ENCODE measurements around the gene EEFSEC. TPM values are rescaled to one million over a fixed set of nuclear protein-coding genes. Genes with fewer than 3 reads are reported as not detected.

The EEFSEC gene

DNA sequence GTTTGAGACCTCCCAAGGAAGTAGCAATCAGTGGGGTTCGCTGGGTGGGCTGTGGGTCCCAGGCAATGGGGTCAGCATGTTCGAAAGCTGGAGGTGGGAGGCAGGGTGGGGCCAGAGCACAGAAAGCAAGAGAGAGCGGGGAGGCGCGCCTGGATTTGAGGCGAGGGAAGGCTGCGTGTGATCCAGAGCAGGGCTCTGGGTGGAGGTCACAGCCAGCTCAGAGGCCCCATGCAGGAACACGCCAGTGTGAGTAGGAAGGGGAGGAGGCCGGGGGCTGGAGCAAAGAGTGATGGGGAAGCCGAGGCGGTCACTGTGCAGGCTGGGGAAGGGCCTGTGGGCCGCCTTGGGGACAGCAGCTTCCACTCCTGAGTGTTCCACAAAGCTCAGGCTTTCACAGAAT is 304.7 kb downstream of the EEFSEC start:
- H3K79me2 ChIP-seq (ENCODE audit: control insufficient read depth, insufficient read depth, low read length): no peaks in the 10 kb centered on the region
- H3K4ac ChIP-seq (ENCODE audit: low read depth, low read length): no peak overlapping the region
- H2BK5ac ChIP-seq (ENCODE audit: low read length): no peak overlapping the region
- H3K23ac ChIP-seq (ENCODE audit: low read length): no peak overlapping the region
- H3K4me2 ChIP-seq (ENCODE audit: low read length): no peak overlapping the region
- peak overlapping the region; percentile 43 for H3K56ac ChIP-seq (ENCODE audit: low read length)
- H4K8ac ChIP-seq (ENCODE audit: low read depth, low read length): no peak overlapping the region
- H3K9ac ChIP-seq (ENCODE audit: low read length): no peak overlapping the region
- peaks cover 10% of the 10 kb centered on the region for H3K4me1 ChIP-seq (ENCODE audit: control insufficient read depth, low read depth, low read length)
- H2BK120ac ChIP-seq (ENCODE audit: low read depth, low read length): no peak overlapping the region
- no peak overlapping the region for H2AK5ac ChIP-seq (ENCODE audit: low read length)
- H2BK15ac ChIP-seq (replicated peaks; ENCODE audit: low read depth): no peak overlapping the region
- no CpG with 5 or more reads among the region's 12 CpGs for WGBS (ENCODE audit: extremely low coverage, insufficient coverage, low lambda C conversion rate)
- no peaks in the 10 kb centered on the region for H3K36me3 ChIP-seq (ENCODE audit: control insufficient read depth, insufficient read depth, low read length)
- H3K27me3 ChIP-seq (ENCODE audit: insufficient read depth, low read length, poor library complexity): no peaks in the 10 kb centered on the region
- H3K18ac ChIP-seq (ENCODE audit: low read length): no peak overlapping the region
- no peak overlapping the region for H3K4me3 ChIP-seq (ENCODE audit: low read length)
- H4K5ac ChIP-seq (ENCODE audit: low read length): no peak overlapping the region
- H3K27ac ChIP-seq (ENCODE audit: low read depth, low read length): no peak overlapping the region
- H3K79me1 ChIP-seq (ENCODE audit: low read length): no peaks in the 10 kb centered on the region
- no peak for DNase-seq

Small RNA genes lying within 50 kb of the gene (small RNA-seq; reads per million reads assigned to genes)
- not detected for gene RNU6-823P (ENCODE audit: insufficient read depth)

All from mesendoderm (in vitro differentiated cells).